H9 (cell line): ENCODE measurements around the gene PAPOLA. TPM values are rescaled to one million over a fixed set of nuclear protein-coding genes. Genes with fewer than 3 reads are reported as not detected.

Source experiments
- DNase-seq: peaks from one replicate; pipeline ENCODE4 v3.0.0-alpha.2; 2017
- H2AFZ ChIP-seq: one replicate; pipeline ENCODE4 v1.6.1; 2013; ENCODE audit warnings: mild to moderate bottlenecking, low read length, control low read depth, moderate library complexity
- H2AK5ac ChIP-seq: 2 replicates; pipeline ENCODE4 v1.6.1; 2013; ENCODE audit warnings: low read length, control low read depth, mixed read lengths; ENCODE audit not compliant: insufficient read length
- H2BK120ac ChIP-seq: one replicate; pipeline ENCODE4 v1.6.1; 2013; ENCODE audit warnings: low read depth, mild to moderate bottlenecking, low read length, control low read depth, inconsistent platforms; ENCODE audit not compliant: poor library complexity, severe bottlenecking
- H2BK12ac ChIP-seq: 2 replicates; pipeline ENCODE4 v1.6.1; 2013; ENCODE audit warnings: low read length, control low read depth, mixed read lengths, low read depth; ENCODE audit not compliant: insufficient read length
- H2BK15ac ChIP-seq: 2 replicates; pipeline ENCODE4 v1.6.1; 2013; ENCODE audit warnings: low read depth, low read length, control low read depth
- H2BK20ac ChIP-seq: one replicate; pipeline ENCODE4 v1.6.1; 2013; ENCODE audit warnings: low read depth, mild to moderate bottlenecking, low read length, control low read depth, inconsistent platforms; ENCODE audit not compliant: poor library complexity, severe bottlenecking
- H2BK5ac ChIP-seq: 2 replicates; pipeline ENCODE4 v1.6.1; 2013; ENCODE audit warnings: low read length, control low read depth, mixed read lengths; ENCODE audit not compliant: insufficient read length
- H3K14ac ChIP-seq: 2 replicates; pipeline ENCODE4 v1.6.1; 2013; ENCODE audit warnings: low read length, control low read depth; ENCODE audit not compliant: insufficient read depth
- H3K18ac ChIP-seq: 2 replicates; pipeline ENCODE4 v1.6.1; 2013; ENCODE audit warnings: low read depth, mild to moderate bottlenecking, mixed read lengths, low read length, control low read depth; ENCODE audit not compliant: insufficient read length
- H3K23ac ChIP-seq: 2 replicates; pipeline ENCODE4 v1.6.1; 2013; ENCODE audit warnings: low read length, control low read depth, mixed read lengths, low read depth; ENCODE audit not compliant: insufficient read length
- H3K23me2 ChIP-seq: 2 replicates; pipeline ENCODE4 v1.6.1; 2013; ENCODE audit warnings: low read depth, mild to moderate bottlenecking, mixed read lengths, low read length, control low read depth; ENCODE audit not compliant: insufficient read length, poor library complexity, severe bottlenecking
- H3K27ac ChIP-seq: 2 replicates; pipeline ENCODE4 v1.5.1; 2013; ENCODE audit warnings: low read length, control low read depth, mixed read lengths, low read depth; ENCODE audit not compliant: insufficient read length
- H3K27me3 ChIP-seq: 2 replicates; pipeline ENCODE4 v1.6.1; 2013; ENCODE audit warnings: low read length, control low read depth, inconsistent platforms; ENCODE audit not compliant: insufficient read depth
- H3K4ac ChIP-seq: 2 replicates; pipeline ENCODE4 v1.6.1; 2013; ENCODE audit warnings: low read depth, mild to moderate bottlenecking, control low read depth, inconsistent platforms, low read length, moderate library complexity
- H3K4me1 ChIP-seq: 2 replicates; pipeline ENCODE4 v1.6.1; 2013; ENCODE audit warnings: low read length, control low read depth, inconsistent platforms; ENCODE audit not compliant: insufficient read depth
- H3K4me2 ChIP-seq: 2 replicates; pipeline ENCODE4 v1.6.1; 2013; ENCODE audit warnings: low read length, control low read depth, mixed read lengths; ENCODE audit not compliant: insufficient read length, insufficient read depth
- H3K56ac ChIP-seq: 2 replicates; pipeline ENCODE4 v1.6.1; 2013; ENCODE audit warnings: low read depth, mild to moderate bottlenecking, mixed read lengths, low read length, control low read depth; ENCODE audit not compliant: insufficient read length
- H3K79me1 ChIP-seq: 2 replicates; pipeline ENCODE4 v1.6.1; 2013; ENCODE audit warnings: low read depth, mild to moderate bottlenecking, moderate library complexity, low read length, control low read depth, inconsistent platforms; ENCODE audit not compliant: insufficient read depth, poor library complexity, severe bottlenecking
- H3K79me2 ChIP-seq: 2 replicates; pipeline ENCODE4 v1.6.1; 2013; ENCODE audit warnings: low read length, control low read depth, inconsistent platforms; ENCODE audit not compliant: insufficient read depth
- H3K9ac ChIP-seq: 2 replicates; pipeline ENCODE4 v1.6.1; 2013; ENCODE audit warnings: low read length, control low read depth, mixed read lengths; ENCODE audit not compliant: insufficient read length; ENCODE audit errors: extremely low read depth
- H3K9me3 ChIP-seq: one replicate; pipeline ENCODE4 v1.6.1; 2013; ENCODE audit warnings: low read depth, low read length, inconsistent platforms; ENCODE audit not compliant: control insufficient read depth
- H3T11ph ChIP-seq: one replicate; pipeline ENCODE4 v1.6.1; 2013; ENCODE audit warnings: mild to moderate bottlenecking, low read length, control low read depth, inconsistent platforms
- H4K20me1 ChIP-seq: one replicate; pipeline ENCODE4 v1.6.1; 2013; ENCODE audit not compliant: control insufficient read depth, insufficient read length, insufficient read depth
- H4K5ac ChIP-seq: 2 replicates; pipeline ENCODE4 v1.6.1; 2013; ENCODE audit warnings: low read depth, mild to moderate bottlenecking, mixed read lengths, low read length, control low read depth; ENCODE audit not compliant: insufficient read length
- H4K8ac ChIP-seq: replicated peaks from 2 replicates; pipeline ENCODE4 v1.6.1; 2013; ENCODE audit warnings: low read length, control low read depth, mixed read lengths, low read depth; ENCODE audit not compliant: insufficient read length
- H4K91ac ChIP-seq: 2 replicates; pipeline ENCODE4 v1.6.1; 2013; ENCODE audit warnings: low read depth, mild to moderate bottlenecking, moderate library complexity, mixed read lengths, low read length, control low read depth; ENCODE audit not compliant: insufficient read length
- H3K27ac Mint-ChIP-seq, 3 experiments: 2 replicates in 2 of 3; 3 replicates in 1 of 3; pipeline ENCODE4 v1.8.0; 2020 to 2021; ENCODE audit warnings: mixed read lengths in 3 of 3, mild to moderate bottlenecking in 1 of 3, moderate library complexity in 1 of 3
- H3K27me3 Mint-ChIP-seq: 2 replicates; pipeline ENCODE4 v1.8.0; 2021; ENCODE audit warnings: low read depth, mild to moderate bottlenecking, moderate library complexity, mixed read lengths
- H3K36me3 Mint-ChIP-seq, 3 experiments: 2 replicates in 2 of 3; 3 replicates in 1 of 3; pipeline ENCODE4 v1.8.0; 2020 to 2021; ENCODE audit warnings: low read depth in 3 of 3, mixed read lengths in 3 of 3; ENCODE audit not compliant: insufficient read depth in 1 of 3
- H3K4me1 Mint-ChIP-seq, 2 experiments: 2 replicates each; pipeline ENCODE4 v1.8.0; 2020; ENCODE audit warnings: mixed read lengths in 2 of 2
- H3K4me3 Mint-ChIP-seq, 2 experiments: 2 replicates in 1 of 2; 3 replicates in 1 of 2; pipeline ENCODE4 v1.8.0; 2020 to 2021; ENCODE audit warnings: mild to moderate bottlenecking in 2 of 2, mixed read lengths in 2 of 2, moderate library complexity in 1 of 2
- H3K9me3 Mint-ChIP-seq, 2 experiments: 2 replicates in 1 of 2; 3 replicates in 1 of 2; pipeline ENCODE4 v1.8.0; 2020; ENCODE audit warnings: mild to moderate bottlenecking in 2 of 2, mixed read lengths in 2 of 2, moderate library complexity in 1 of 2
- CTCF ChIP-seq: fragments of 200-600 bp; sonication (generic); conservative IDR thresholded peaks from 3 replicates; pipeline ENCODE4 v1.8.0; 2021; ENCODE audit warnings: antibody characterized with exemption, mild to moderate bottlenecking
- WGBS: extraction: QIAGEN DNeasy Blood & Tissue Kit; methylation state at CpG from one replicate; pipeline ENCODE4 v1.1.7; 2013; ENCODE audit warnings: missing lambda C conversion rate, low lambda C conversion rate, mixed read lengths; ENCODE audit not compliant: insufficient read length; ENCODE audit errors: extremely low coverage; 5-methylcytosine and 5-hydroxymethylcytosine counted together
- total RNA-seq: library from RNA; stranded (reverse); gene quantifications from 2 replicates; pipeline ENCODE4 v1.2.1, GENCODE V29; 2021

PAPOLA gene
- total RNA-seq, 1 experiment from 2014 or later: 188 TPM

GRCh38 chr14:96512122-96512521, 9.9 kb downstream of the PAPOLA start:
- no peaks in the 10 kb centered on the region for H3K9me3 ChIP-seq
- Mint-ChIP-seq H3K9me3 (no peaks in the 10 kb centered on the region), H3K4me3 (peak overlapping the region in 1 of 2 experiments; percentile 41; a peak in 1 of 5 replicates), H3K27ac (peak overlapping the region in 1 of 3 experiments; percentile 28; a peak in 1 of 7 replicates), H3K27me3 (no peaks in the 10 kb centered on the region), H3K36me3 (no peaks in the 10 kb centered on the region), H3K4me1 (peaks cover 70 to 74% of the 10 kb centered on the region in 2 experiments)
- no peak overlapping the region for H3K56ac ChIP-seq
- TF ChIP-seq CTCF: no peak
- no peak overlapping the region for H2BK12ac ChIP-seq
- whole genome bisulfite sequencing: no CpG with 5 or more reads among the region's 2 CpGs
- H2BK15ac ChIP-seq: no peak overlapping the region
- H3K14ac ChIP-seq: no peak overlapping the region
- no peak overlapping the region for H2AFZ ChIP-seq
- H4K8ac ChIP-seq: no peak overlapping the region
- H3K79me2 ChIP-seq: peaks cover 63% of the 10 kb centered on the region; the same call in 1 of the 2 replicates
- no peak overlapping the region for H3T11ph ChIP-seq
- no peak overlapping the region for H3K23ac ChIP-seq
- no peak overlapping the region for H2BK5ac ChIP-seq
- H4K5ac ChIP-seq: no peak overlapping the region
- H4K20me1 ChIP-seq: no peaks in the 10 kb centered on the region
- no peaks in the 10 kb centered on the region for H3K23me2 ChIP-seq
- peak overlapping the region; percentile 51 for H3K4me2 ChIP-seq
- no peak overlapping the region for H3K18ac ChIP-seq
- peaks cover 3% of the 10 kb centered on the region for H3K79me1 ChIP-seq
- H3K27me3 ChIP-seq: no peaks in the 10 kb centered on the region
- no peak overlapping the region for H2AK5ac ChIP-seq
- DNase-seq: no peak
- H4K91ac ChIP-seq: no peak overlapping the region
- H2BK120ac ChIP-seq: no peak overlapping the region
- H3K27ac ChIP-seq: no peak overlapping the region
- no peak overlapping the region for H3K9ac ChIP-seq
- H2BK20ac ChIP-seq: no peak overlapping the region
- peaks cover 2% of the 10 kb centered on the region; the same call in 1 of the 2 replicates for H3K4me1 ChIP-seq
- no peak overlapping the region for H3K4ac ChIP-seq
